ENCODE data around the gene RNF111.
"Not testable (repeated sequence)": the region's sequence is repeated elsewhere in the genome, so short reads cannot be mapped to it uniquely, and the experiment has no call there.

Gene RNF111

GRCh38 chr15:58987491-58988005 is at the start of gene RNF111:
Gene RNF111 (plus strand): TSS chr15:58987663. CDS start chr15:59030823, 43,160 bp downstream.
- DNase-seq: peak; percentile 98

- no peak for DNase-seq
Observed at GRCh38 chr15:58947179-58947578, 40.3 kb upstream of the RNF111 start.

- DNase-seq: peak; percentile 75
Observed at GRCh38 chr15:58951388-58952007, 36.0 kb upstream of the RNF111 start.

GRCh38 chr15:58952751-58953150 is 34.7 kb upstream of the RNF111 start:
- DNase-seq: no peak

GRCh38 chr15:58957101-58957973 is 30.1 kb upstream of the RNF111 start:
- DNase-seq: peak; percentile 50

- DNase-seq: no peak
Observed at GRCh38 chr15:58958811-58959210, 28.7 kb upstream of the RNF111 start.

GRCh38 chr15:58962136-58962535 is 25.3 kb upstream of the RNF111 start:
- no peak for DNase-seq

GRCh38 chr15:58962662-58963565 is 24.5 kb upstream of the RNF111 start:
- DNase-seq: no peak

GRCh38 chr15:58966698-58967097 is 20.8 kb upstream of the RNF111 start:
- no peak for DNase-seq

- DNase-seq: no peak
Observed at GRCh38 chr15:58967479-58967878, 20.0 kb upstream of the RNF111 start.

GRCh38 chr15:58977887-58978286 is 9.6 kb upstream of the RNF111 start:
- no peak for DNase-seq

GRCh38 chr15:58980351-58980939 is 7.0 kb upstream of the RNF111 start:
- DNase-seq: peak; percentile 22

- no peak for DNase-seq
Observed at GRCh38 chr15:58981808-58982475, 5.5 kb upstream of the RNF111 start.

GRCh38 chr15:58983261-58983660 is 4.2 kb upstream of the RNF111 start:
- DNase-seq: no peak

GRCh38 chr15:58985443-58985842 is 2.0 kb upstream of the RNF111 start:
- no peak for DNase-seq

GRCh38 chr15:58987036-58987435 is 427 bp upstream of the RNF111 start:
- no peak for DNase-seq

- DNase-seq: peak; percentile 70
Observed at GRCh38 chr15:58988006-58988785, 733 bp downstream of the RNF111 start.

- no peak for DNase-seq
Observed at GRCh38 chr15:58992181-58992580, 4.7 kb downstream of the RNF111 start.

GRCh38 chr15:58994906-58995453 is 7.5 kb downstream of the RNF111 start:
- no peak for DNase-seq

GRCh38 chr15:58999694-59000093 is 12.2 kb downstream of the RNF111 start:
- no peak for DNase-seq

GRCh38 chr15:59000251-59000650 is 12.8 kb downstream of the RNF111 start:
- DNase-seq: not testable (repeated sequence)

Data from NCI-H1105 (cell line).